Measurements from ENCODE around the gene NUDT14. TPM values are rescaled to one million over a fixed set of nuclear protein-coding genes. Genes with fewer than 3 reads are reported as not detected.

Gene NUDT14
- total RNA-seq, 4 donors from 2014 or later: 8.0 to 20.2 (median 13.2) TPM

- TF ChIP-seq CTCF (IDR thresholded peaks at IDR 0.05; ENCODE audit: low read depth): no peak
These were observed 38.3 kb downstream of the NUDT14 start for GRCh38 chr14:105142651-105143450.

GRCh38 chr14:105141486-105142281, 39.4 kb downstream of the NUDT14 start:
- TF ChIP-seq CTCF (IDR thresholded peaks at IDR 0.05; ENCODE audit: low read depth): no peak

- no peak for TF ChIP-seq CTCF (IDR thresholded peaks at IDR 0.05; ENCODE audit: low read depth)
These were observed 40.1 kb downstream of the NUDT14 start for GRCh38 chr14:105141026-105141425.

GRCh38 chr14:105140581-105140980, 40.5 kb downstream of the NUDT14 start:
- no peak for TF ChIP-seq CTCF (IDR thresholded peaks at IDR 0.05; ENCODE audit: low read depth)

GRCh38 chr14:105139831-105140239, 41.3 kb downstream of the NUDT14 start:
- TF ChIP-seq CTCF (IDR thresholded peaks at IDR 0.05; ENCODE audit: low read depth): no peak

- no peak for TF ChIP-seq CTCF (IDR thresholded peaks at IDR 0.05; ENCODE audit: low read depth)
These were observed 41.8 kb downstream of the NUDT14 start for GRCh38 chr14:105139212-105139825.
